Activated naive CD8-positive, alpha-beta T cell treated with anti-CD3 and anti-CD28 coated beads, Interleukin-2, amount 50 U/mL, for 16 hours (primary cell): ENCODE data around the gene CERS6.

Source experiments
- DNase-seq: peaks from one replicate; pipeline ENCODE4 v3.0.0-alpha.2; 2020; ENCODE audit warnings: low read depth, low spot score

The CERS6 gene

GRCh38 chr2:168798076-168798887, 342.2 kb downstream of the CERS6 start:
- DNase-seq: no peak

- no peak for DNase-seq
Measured at GRCh38 chr2:168798888-168799410, 342.9 kb downstream of the CERS6 start.

- no peak for DNase-seq
Measured at GRCh38 chr2:168801471-168801870, 345.4 kb downstream of the CERS6 start.

GRCh38 chr2:168801961-168802858, 346.1 kb downstream of the CERS6 start, which contains the start of gene NOSTRIN:
TSS of gene NOSTRIN (plus strand) at chr2:168802637. CDS start at chr2:168802647, 10 bp downstream.
- DNase-seq: no peak

GRCh38 chr2:168802859-168803725, 347.0 kb downstream of the CERS6 start:
- DNase-seq: no peak

GRCh38 chr2:168804214-168804613, 348.1 kb downstream of the CERS6 start:
- DNase-seq: no peak

- DNase-seq: no peak
Measured at GRCh38 chr2:168805615-168806014, 349.5 kb downstream of the CERS6 start.

GRCh38 chr2:168809537-168809936, 353.5 kb downstream of the CERS6 start:
- DNase-seq: no peak

- no peak for DNase-seq
Measured at GRCh38 chr2:168810235-168810634, 354.2 kb downstream of the CERS6 start.

- no peak for DNase-seq
Measured at GRCh38 chr2:168811696-168812095, 355.6 kb downstream of the CERS6 start.

GRCh38 chr2:168814046-168814445, 358.0 kb downstream of the CERS6 start:
- no peak for DNase-seq

- no peak for DNase-seq
Measured at GRCh38 chr2:168814939-168815907, 359.2 kb downstream of the CERS6 start.

- no peak for DNase-seq
Measured at GRCh38 chr2:168816369-168816768, 360.3 kb downstream of the CERS6 start.

- DNase-seq: no peak
Measured at GRCh38 chr2:168819050-168819715, 363.1 kb downstream of the CERS6 start.

- DNase-seq: no peak
Measured at GRCh38 chr2:168819829-168820489, 363.9 kb downstream of the CERS6 start.

- no peak for DNase-seq
Measured at GRCh38 chr2:168821577-168821976, 365.5 kb downstream of the CERS6 start.

- no peak for DNase-seq
Measured at GRCh38 chr2:168821992-168822391, 365.9 kb downstream of the CERS6 start.
